Measurements from ENCODE around the gene EIF3B.
"Not testable (repeated sequence)": the region's sequence is repeated elsewhere in the genome, so short reads cannot be mapped to it uniquely, and the experiment has no call there.

The EIF3B gene

GRCh38 chr7:2403014-2403717 is 48.5 kb downstream of the EIF3B start, which contains the start of gene CHST12:
Gene CHST12 (plus strand): TSS chr7:2403611. CDS start chr7:2432640, 29,029 bp downstream.
- peak; percentile 95 for DNase-seq (ENCODE audit: low spot score)

GRCh38 chr7:2403718-2404648 is 49.4 kb downstream of the EIF3B start:
- no peak for DNase-seq (ENCODE audit: low spot score)

- no peak for DNase-seq (ENCODE audit: low spot score)
Measured at GRCh38 chr7:2404714-2405119, 50.1 kb downstream of the EIF3B start.

- no peak for DNase-seq (ENCODE audit: low spot score)
Measured at GRCh38 chr7:2405201-2405600, 50.6 kb downstream of the EIF3B start.

- peak; percentile 54 for DNase-seq (ENCODE audit: low spot score)
Measured at GRCh38 chr7:2405601-2406345, 51.1 kb downstream of the EIF3B start.

- DNase-seq (ENCODE audit: low spot score), result no peak
Measured at GRCh38 chr7:2409745-2410414, 55.3 kb downstream of the EIF3B start.

GRCh38 chr7:2411049-2411448 is 56.4 kb downstream of the EIF3B start:
- DNase-seq (ENCODE audit: low spot score), result no peak

- no peak for DNase-seq (ENCODE audit: low spot score)
Measured at GRCh38 chr7:2411815-2412586, 57.4 kb downstream of the EIF3B start.

- no peak for DNase-seq (ENCODE audit: low spot score)
Measured at GRCh38 chr7:2412587-2413201, 58.1 kb downstream of the EIF3B start.

- DNase-seq (ENCODE audit: low spot score), result no peak
Measured at GRCh38 chr7:2416063-2416462, 61.4 kb downstream of the EIF3B start.

- DNase-seq (ENCODE audit: low spot score), result no peak
Measured at GRCh38 chr7:2416650-2417049, 62.0 kb downstream of the EIF3B start.

GRCh38 chr7:2417178-2417577 is 62.6 kb downstream of the EIF3B start:
- not testable (repeated sequence) for DNase-seq (ENCODE audit: low spot score)

GRCh38 chr7:2417981-2418481 is 63.4 kb downstream of the EIF3B start:
- DNase-seq (ENCODE audit: low spot score), result no peak

GRCh38 chr7:2420216-2420933 is 65.7 kb downstream of the EIF3B start:
- no peak for DNase-seq (ENCODE audit: low spot score)

GRCh38 chr7:2421943-2422310 is 67.3 kb downstream of the EIF3B start:
- no peak for DNase-seq (ENCODE audit: low spot score)

GRCh38 chr7:2425749-2426148 is 71.1 kb downstream of the EIF3B start:
- no peak for DNase-seq (ENCODE audit: low spot score)

All from hematopoietic multipotent progenitor cell treated with erythropoietin and hydrocortisone succinate and interleukin-3 and kit ligand, for 15 days (in vitro differentiated cells).